GM12892 (cell line): ENCODE data around the gene NCAM1.

ENCODE experiments used
- POLR2A ChIP-seq: IDR thresholded peaks from 2 replicates; pipeline ENCODE4 v1.6.1; 2011; ENCODE audit warnings: low read depth, low read length, control low read depth
- POLR2AphosphoS5 ChIP-seq: IDR thresholded peaks from 2 replicates; pipeline ENCODE4 v1.6.1; 2011; ENCODE audit warnings: low read depth, low read length, control low read depth
- TAF1 ChIP-seq: IDR thresholded peaks from 2 replicates; pipeline ENCODE4 v1.6.1; 2011; ENCODE audit warnings: low read depth, mild to moderate bottlenecking, control low read depth, low read length, borderline replicate concordance

GRCh38 chr11:113121746-113122145, 160.5 kb downstream of the NCAM1 start:
- TF ChIP-seq POLR2A (no peak), POLR2AphosphoS5 (no peak), TAF1 (no peak)
